ENCODE results near the gene SPRR1A.

- TF ChIP-seq, protein P1, sequence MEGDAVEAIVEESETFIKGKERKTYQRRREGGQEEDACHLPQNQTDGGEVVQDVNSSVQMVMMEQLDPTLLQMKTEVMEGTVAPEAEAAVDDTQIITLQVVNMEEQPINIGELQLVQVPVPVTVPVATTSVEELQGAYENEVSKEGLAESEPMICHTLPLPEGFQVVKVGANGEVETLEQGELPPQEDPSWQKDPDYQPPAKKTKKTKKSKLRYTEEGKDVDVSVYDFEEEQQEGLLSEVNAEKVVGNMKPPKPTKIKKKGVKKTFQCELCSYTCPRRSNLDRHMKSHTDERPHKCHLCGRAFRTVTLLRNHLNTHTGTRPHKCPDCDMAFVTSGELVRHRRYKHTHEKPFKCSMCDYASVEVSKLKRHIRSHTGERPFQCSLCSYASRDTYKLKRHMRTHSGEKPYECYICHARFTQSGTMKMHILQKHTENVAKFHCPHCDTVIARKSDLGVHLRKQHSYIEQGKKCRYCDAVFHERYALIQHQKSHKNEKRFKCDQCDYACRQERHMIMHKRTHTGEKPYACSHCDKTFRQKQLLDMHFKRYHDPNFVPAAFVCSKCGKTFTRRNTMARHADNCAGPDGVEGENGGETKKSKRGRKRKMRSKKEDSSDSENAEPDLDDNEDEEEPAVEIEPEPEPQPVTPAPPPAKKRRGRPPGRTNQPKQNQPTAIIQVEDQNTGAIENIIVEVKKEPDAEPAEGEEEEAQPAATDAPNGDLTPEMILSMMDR (IDR thresholded peaks at IDR 0.05) = no peak
- no peak for TF ChIP-seq EZH2 (IDR thresholded peaks at IDR 0.05)
- TF ChIP-seq EZH2phosphoT487 (IDR thresholded peaks at IDR 0.05) = no peak
Observed at GRCh38 chr1:152961226-152961891, 22.5 kb upstream of the SPRR1A start.

Data from neural progenitor cell (in vitro differentiated cells).